HG03571 (cell line): ENCODE results near the gene MAP7D1.
"Not testable (repeated sequence)": the region's sequence is repeated elsewhere in the genome, so short reads cannot be mapped to it uniquely, and the experiment has no call there.

Source experiments
- ATAC-seq: cut with Tn5 transposase; IDR thresholded peaks from one replicate; pipeline ENCODE4 v1.9.1; 2021; ENCODE audit not compliant: unreplicated experiment

The MAP7D1 gene

GRCh38 chr1:36199934-36200741 is 44.2 kb downstream of the MAP7D1 start:
- no peak for ATAC-seq

GRCh38 chr1:36203027-36203553 is 47.1 kb downstream of the MAP7D1 start:
- no peak for ATAC-seq

GRCh38 chr1:36203554-36204346 is 47.8 kb downstream of the MAP7D1 start:
- ATAC-seq: no peak

GRCh38 chr1:36204347-36204909 is 48.5 kb downstream of the MAP7D1 start:
- ATAC-seq: no peak

GRCh38 chr1:36206323-36206858 is 50.4 kb downstream of the MAP7D1 start:
- no peak for ATAC-seq

- ATAC-seq: no peak
Observed at GRCh38 chr1:36207339-36207738, 51.4 kb downstream of the MAP7D1 start.

GRCh38 chr1:36208978-36209703 is 53.2 kb downstream of the MAP7D1 start:
- ATAC-seq: no peak

- ATAC-seq: no peak
Observed at GRCh38 chr1:36211307-36211706, 55.3 kb downstream of the MAP7D1 start.

- ATAC-seq: no peak
Observed at GRCh38 chr1:36211841-36212240, 55.9 kb downstream of the MAP7D1 start.

GRCh38 chr1:36212782-36213181 is 56.8 kb downstream of the MAP7D1 start:
- ATAC-seq: no peak

GRCh38 chr1:36217670-36218069 is 61.7 kb downstream of the MAP7D1 start:
- no peak for ATAC-seq

GRCh38 chr1:36221901-36222300 is 65.9 kb downstream of the MAP7D1 start:
- not testable (repeated sequence) for ATAC-seq

GRCh38 chr1:36222481-36223380 is 66.8 kb downstream of the MAP7D1 start:
- no peak for ATAC-seq

- peak; percentile 13 for ATAC-seq
Observed at GRCh38 chr1:36223381-36223995, 67.5 kb downstream of the MAP7D1 start.

- peak; percentile 90 for ATAC-seq
Observed at GRCh38 chr1:36223996-36224536, 68.1 kb downstream of the MAP7D1 start, which contains the start of gene THRAP3. TSS of gene THRAP3 (plus strand) at chr1:36224443. CDS start at chr1:36282564, 58,121 bp downstream.

- peak; percentile 52 for ATAC-seq
Observed at GRCh38 chr1:36224537-36225282, 68.8 kb downstream of the MAP7D1 start.

GRCh38 chr1:36225283-36225899 is 69.4 kb downstream of the MAP7D1 start:
- no peak for ATAC-seq

- not testable (repeated sequence) for ATAC-seq
Observed at GRCh38 chr1:36230279-36230678, 74.3 kb downstream of the MAP7D1 start.
